ENCODE data around the gene TOLLIP.
"Not testable (repeated sequence)": the region's sequence is repeated elsewhere in the genome, so short reads cannot be mapped to it uniquely, and the experiment has no call there.

TOLLIP gene

DNA sequence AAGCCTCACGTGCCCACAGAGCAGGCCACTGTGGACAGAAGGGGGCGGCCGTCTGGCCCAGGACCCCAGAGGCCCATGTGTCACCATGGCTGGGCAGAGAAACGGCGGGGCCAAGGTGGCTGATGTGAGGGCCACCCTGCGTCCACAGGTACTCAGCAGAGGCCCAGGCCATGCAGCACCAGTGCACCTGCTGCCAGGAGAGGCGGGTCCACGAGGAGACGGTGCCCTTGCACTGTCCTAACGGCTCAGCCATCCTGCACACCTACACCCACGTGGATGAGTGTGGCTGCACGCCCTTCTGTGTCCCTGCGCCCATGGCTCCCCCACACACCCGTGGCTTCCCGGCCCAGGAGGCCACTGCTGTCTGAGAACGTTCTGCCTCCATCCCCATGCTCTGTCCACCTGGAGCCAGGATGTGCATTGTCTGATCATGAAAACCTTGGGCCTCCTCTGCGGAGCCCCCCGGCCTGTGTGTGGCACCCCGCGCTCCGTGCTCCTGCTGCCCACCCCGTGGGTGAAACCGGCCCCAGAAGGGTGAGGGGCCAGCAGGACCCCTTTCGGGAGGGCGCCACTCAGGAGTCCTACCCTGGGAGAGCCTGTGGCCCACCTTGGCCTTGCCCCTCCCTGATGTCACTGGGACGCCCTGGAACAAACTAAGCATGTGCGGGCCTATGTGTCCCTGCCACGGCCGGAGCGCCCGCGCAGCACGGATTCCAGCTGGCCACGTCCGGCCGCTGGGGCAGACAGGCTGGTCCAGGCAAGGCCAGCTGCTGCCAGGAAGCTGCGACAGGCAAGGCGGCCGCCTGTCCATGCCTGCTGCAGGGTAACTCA is 48.0 kb downstream of the TOLLIP start:
- no peak for DNase-seq

DNA sequence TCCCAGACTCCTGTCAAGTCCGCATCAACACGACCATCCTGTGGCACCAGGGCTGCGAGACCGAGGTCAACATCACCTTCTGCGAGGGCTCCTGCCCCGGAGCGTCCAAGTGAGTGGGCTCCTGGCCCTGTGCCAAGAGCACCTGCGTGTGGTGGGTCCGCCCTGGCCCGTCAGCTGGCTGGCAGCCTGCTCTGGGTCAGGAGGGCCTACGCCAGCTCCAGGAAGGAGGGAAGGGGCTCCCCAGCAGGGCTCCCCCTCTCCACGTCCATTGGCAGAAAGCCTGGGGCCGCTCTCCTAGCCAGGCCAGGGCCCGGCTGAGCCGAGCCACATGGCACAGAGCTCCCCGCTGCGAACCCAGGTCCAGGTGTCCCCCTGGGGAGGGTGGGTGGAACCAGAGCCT is 48.8 kb downstream of the TOLLIP start:
- no peak for DNase-seq

DNA sequence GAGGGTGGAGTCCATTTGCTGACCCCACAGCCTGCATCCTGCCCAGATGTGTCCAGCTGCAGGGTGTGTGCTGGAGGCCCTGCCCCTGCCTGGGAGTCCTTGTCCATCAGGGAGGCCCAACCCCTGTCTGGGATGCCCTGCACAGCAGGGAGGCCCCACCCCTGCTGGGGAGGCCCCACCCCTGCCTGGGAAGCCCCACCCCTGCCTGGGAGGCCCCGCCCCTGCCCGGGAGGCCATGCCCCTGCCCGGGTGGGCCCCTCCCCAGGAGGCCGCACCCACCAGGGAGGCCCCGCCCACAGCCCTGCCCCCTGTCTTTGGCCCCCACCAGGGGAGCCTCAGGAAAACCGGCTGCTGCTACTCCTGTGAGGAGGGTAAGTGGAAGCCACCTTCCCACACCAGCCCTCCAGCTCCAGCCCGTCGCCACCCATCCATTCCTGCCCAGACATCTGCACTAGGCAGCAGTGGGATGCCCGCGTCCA is 49.4 kb downstream of the TOLLIP start:
- DNase-seq: no peak

GRCh38 chr11:1259561-1259960 is 49.9 kb downstream of the TOLLIP start:
- no peak for DNase-seq

GRCh38 chr11:1259076-1259461 is 50.4 kb downstream of the TOLLIP start:
- no peak for DNase-seq

DNA sequence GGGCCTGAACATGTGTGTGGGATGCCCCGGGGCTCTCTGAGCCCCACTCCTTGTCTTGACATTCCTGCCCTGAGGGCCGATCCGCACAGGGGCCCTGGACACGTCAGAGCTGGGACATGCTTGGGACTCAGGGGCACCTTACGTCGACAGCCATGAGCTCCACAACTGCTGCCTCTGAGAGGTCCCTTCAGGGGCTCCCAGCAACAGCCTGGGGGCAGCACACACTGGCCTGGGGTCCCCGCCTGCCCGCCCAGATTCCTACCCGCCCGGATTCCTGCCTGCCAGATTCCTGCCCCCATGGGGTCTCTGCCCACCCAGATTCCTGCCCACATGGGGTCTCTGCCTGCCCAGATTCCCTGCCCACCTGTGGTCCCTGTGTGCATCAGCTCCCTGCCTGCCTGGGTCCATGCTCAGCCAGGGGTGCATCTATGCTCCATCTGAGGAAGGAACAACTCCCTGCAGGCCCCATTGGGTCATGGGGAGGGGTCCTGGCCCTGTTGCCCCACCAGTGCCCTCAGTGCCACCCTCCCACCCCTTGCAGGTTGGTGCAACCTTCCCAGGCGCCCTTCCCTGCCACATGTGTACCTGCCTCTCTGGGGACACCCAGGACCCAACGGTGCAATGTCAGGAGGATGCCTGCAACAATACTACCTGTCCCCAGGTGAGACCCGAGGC is 50.9 kb downstream of the TOLLIP start:
- DNase-seq: no peak

DNA sequence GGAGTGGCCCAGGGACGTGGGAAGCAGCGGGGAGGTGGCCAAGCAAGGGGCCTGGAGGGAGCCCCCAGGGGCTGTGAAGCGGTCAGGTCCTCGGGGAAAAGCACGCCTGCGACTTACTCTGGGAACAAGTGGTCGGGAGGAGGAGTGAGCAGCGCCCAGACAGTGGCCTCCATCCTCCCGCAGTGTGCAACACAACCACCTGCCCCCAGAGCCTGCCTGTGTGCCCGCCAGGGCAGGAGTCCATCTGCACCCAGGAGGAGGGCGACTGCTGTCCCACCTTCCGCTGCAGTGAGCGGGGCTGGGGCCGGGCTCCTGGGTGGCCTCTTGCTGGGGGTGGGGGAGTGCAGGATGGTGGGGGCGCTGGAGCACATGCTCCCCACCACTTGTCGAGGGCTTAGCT is 51.5 kb downstream of the TOLLIP start:
- DNase-seq: no peak

- no peak for DNase-seq
Observed at GRCh38 chr11:1257366-1257765, 52.1 kb downstream of the TOLLIP start.

DNA sequence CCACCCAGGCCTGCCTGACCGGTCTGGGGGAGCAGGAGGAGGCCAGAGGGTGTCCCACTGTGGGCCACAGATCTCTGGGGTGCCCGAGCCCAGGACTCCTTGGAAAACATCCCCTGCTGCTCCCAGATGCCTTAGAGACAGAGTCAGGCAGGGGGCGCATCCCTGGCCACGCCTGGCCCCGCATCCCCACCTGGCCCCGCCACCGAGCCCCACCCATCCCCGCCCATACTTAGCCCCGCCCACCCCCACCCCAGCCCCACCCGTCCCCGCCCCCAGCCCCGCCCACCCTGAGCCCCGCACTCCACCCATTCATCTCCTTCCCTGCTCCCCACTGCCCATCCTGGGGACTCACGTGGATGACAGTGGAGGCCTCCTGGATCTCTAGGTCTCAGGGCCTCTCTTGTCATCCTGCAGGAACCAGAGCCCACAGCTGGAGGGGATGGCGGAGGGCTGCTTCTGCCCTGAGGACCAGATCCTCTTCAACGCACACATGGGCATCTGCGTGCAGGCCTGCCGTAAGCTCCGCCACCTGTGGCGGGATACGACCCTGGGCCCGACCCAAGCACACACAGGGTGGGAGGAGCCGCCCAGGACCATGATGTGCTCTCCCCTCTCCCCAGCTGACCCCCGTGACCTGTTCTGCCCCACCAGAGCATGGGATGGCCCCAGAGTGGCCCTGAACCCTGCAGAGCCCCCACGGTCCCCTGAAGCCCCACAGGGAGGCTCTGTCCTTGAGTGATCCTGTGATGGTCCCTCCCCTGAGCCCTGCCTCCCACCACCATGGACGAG is 53.0 kb downstream of the TOLLIP start:
- no peak for DNase-seq

- no peak for DNase-seq
Observed at GRCh38 chr11:1255151-1255550, 54.3 kb downstream of the TOLLIP start.

- no peak for DNase-seq
Observed at GRCh38 chr11:1254733-1255132, 54.7 kb downstream of the TOLLIP start.

- no peak for DNase-seq
Observed at GRCh38 chr11:1254086-1254648, 55.3 kb downstream of the TOLLIP start.

DNA sequence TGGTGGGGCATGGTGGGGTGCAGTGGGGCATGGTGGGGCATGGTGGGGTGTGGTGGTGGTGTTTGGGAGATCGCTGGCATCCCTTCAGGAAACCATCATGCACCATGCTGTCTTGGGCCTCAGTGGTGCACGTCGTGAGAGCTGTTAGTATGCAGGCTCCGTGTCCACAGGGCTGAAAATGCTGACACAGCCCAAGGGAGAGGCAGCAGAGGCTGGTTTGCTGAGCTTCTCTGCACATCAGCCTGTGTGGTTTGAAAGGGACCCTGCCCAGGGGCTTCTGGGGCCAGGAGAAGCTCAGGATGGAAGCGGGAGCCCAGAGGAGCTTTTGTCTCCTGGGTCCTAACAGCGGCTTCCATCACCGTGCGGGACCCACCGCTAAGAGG is 56.3 kb downstream of the TOLLIP start:
- no peak for DNase-seq

DNA sequence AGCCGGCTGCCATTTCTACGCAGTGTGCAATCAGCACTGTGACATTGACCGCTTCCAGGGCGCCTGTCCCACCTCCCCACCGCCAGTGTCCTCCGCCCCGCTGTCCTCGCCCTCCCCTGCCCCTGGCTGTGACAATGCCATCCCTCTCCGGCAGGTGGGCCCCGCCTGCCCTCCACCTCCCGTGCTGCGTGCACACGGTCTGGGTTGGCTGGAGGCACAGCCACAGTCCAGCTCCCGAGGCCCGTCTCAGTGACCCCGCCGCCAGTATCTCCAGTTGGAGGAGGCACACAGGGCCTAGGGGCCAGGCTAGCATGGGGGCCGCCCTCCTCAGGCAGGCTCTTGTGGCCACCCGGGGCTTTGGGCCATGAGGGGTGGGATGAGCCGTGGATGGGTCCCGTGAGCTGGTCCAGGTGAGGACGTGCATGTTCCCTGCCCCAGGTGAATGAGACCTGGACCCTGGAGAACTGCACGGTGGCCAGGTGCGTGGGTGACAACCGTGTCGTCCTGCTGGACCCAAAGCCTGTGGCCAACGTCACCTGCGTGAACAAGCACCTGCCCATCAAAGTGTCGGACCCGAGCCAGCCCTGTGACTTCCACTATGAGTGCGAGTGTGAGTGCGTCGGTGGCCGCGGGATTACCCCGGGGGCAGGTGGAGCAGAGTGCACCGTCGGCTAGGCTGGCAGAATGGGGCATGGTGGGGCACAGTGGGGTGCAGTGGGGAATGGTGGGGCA is 56.9 kb downstream of the TOLLIP start:
- no peak for DNase-seq

DNA sequence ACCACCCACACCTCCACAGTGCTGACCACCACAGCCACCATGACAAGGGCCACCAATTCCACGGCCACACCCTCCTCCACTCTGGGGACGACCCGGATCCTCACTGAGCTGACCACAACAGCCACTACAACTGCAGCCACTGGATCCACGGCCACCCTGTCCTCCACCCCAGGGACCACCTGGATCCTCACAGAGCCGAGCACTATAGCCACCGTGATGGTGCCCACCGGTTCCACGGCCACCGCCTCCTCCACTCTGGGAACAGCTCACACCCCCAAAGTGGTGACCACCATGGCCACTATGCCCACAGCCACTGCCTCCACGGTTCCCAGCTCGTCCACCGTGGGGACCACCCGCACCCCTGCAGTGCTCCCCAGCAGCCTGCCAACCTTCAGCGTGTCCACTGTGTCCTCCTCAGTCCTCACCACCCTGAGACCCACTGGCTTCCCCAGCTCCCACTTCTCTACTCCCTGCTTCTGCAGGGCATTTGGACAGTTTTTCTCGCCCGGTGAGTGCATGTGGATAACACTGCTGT is 58.1 kb downstream of the TOLLIP start:
- no peak for DNase-seq

GRCh38 chr11:1250411-1250810 is 59.0 kb downstream of the TOLLIP start:
- not testable (repeated sequence) for DNase-seq

DNA sequence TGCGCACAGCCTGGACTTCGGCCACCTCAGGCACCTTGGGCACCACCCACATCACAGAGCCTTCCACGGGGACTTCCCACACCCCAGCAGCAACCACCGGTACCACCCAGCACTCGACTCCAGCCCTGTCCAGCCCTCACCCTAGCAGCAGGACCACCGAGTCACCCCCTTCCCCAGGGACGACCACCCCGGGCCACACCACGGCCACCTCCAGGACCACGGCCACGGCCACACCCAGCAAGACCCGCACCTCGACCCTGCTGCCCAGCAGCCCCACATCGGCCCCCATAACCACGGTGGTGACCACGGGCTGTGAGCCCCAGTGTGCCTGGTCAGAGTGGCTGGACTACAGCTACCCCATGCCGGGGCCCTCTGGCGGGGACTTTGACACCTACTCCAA is 60.5 kb downstream of the TOLLIP start:
- not testable (repeated sequence) for DNase-seq

GRCh38 chr11:1247026-1247425 is 62.4 kb downstream of the TOLLIP start:
- not testable (repeated sequence) for DNase-seq

- DNase-seq: not testable (repeated sequence)
Observed at GRCh38 chr11:1246301-1246700, 63.1 kb downstream of the TOLLIP start.

DNA sequence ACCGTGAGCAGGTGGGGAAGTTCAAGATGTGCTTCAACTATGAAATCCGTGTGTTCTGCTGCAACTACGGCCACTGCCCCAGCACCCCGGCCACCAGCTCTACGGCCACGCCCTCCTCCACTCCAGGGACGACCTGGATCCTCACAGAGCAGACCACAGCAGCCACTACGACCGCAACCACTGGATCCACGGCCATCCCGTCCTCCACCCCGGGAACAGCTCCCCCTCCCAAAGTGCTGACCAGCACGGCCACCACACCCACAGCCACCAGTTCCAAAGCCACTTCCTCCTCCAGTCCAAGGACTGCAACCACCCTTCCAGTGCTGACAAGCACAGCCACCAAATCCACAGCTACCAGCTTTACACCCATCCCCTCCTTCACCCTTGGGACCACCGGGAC is 63.7 kb downstream of the TOLLIP start:
- DNase-seq: not testable (repeated sequence)

- DNase-seq: not testable (repeated sequence)
Observed at GRCh38 chr11:1244557-1244956, 64.9 kb downstream of the TOLLIP start.

GRCh38 chr11:1243521-1243920 is 65.9 kb downstream of the TOLLIP start:
- not testable (repeated sequence) for DNase-seq

Measured in retina (tissue), 1 donor.